ENCODE measurements around the gene COX19.

The COX19 gene, protein sequence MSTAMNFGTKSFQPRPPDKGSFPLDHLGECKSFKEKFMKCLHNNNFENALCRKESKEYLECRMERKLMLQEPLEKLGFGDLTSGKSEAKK

DNA sequence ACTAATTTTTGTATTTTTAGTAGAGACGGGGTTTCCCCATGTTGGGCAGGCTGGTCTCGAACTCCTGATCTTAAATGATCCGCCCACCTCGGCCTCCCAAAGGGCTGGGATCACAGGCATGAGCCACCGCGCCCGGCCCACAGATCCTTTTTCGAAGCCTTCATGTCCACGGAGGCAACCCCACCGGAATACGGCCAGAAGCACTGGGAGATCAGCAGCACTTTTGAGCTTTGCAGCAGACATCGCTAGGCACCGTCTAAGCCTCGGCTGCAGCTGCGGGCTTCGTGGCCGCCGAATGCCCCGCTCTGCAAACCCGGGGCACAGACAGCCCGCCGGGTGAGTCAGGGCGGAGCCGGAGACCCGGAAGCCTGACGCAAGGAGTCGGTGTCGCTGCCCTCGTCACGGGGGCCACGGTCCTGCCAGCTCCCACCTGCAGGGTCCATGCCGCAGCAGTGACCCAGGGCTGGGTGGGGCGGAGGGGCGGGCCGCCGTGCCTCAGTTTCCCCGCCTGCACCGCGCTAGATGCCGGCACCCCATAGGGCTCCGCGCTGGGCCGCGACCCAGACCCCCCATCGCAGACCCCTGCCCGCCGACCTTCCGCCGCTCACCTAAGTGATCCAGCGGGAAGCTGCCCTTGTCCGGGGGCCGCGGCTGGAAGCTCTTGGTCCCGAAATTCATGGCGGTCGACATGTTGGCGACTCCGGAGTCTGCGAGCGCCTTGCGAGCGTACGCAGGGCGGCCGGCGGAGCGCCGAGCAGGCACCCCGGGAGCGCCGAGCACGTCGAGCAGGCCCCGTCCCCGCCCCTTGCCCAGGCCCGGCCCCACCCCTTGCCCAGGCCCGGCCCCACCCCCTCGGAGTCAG is at the start of gene COX19:
Gene COX19, minus strand, starts transcription at position 730 of the 862 bp plus-strand sequence. Its CDS starts 40 bp downstream, at position 690.
- in situ Hi-C loops (cut with HindIII; ENCODE audit: low sequenced_read_pairs), result loop anchor here (5.0 to 25.0 kb wide), 2 partner anchors 72 to 187 kb away; partner anchors contain the start of gene ZFAND2A

DNA sequence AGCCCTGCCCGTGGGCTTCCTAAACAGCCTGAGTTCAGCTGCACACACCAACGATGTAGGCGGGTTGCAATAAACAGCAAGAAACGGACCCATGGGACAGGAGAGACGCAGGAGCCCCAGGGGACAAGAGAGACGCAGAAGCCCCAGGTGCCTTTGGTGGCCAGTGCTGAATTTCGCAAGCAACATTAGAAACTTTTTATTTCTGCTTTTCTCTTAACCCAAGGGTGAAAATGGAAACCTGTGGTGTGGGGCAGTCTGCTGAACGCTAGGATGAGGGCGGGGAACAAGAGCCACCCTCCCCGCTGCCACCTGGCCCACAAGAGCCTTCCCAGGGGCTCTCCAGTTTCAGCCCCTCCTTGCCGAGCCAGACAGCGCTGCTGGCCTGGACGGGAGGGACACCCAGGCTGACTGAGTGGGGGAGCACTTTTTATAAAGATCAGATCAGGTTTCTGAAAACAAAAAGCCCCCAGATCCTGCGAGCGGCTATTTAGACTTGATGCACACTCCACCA is 49.0 kb upstream of the COX19 start:
- in situ Hi-C loops (cut with HindIII; ENCODE audit: low sequenced_read_pairs), result no loop called here

DNA sequence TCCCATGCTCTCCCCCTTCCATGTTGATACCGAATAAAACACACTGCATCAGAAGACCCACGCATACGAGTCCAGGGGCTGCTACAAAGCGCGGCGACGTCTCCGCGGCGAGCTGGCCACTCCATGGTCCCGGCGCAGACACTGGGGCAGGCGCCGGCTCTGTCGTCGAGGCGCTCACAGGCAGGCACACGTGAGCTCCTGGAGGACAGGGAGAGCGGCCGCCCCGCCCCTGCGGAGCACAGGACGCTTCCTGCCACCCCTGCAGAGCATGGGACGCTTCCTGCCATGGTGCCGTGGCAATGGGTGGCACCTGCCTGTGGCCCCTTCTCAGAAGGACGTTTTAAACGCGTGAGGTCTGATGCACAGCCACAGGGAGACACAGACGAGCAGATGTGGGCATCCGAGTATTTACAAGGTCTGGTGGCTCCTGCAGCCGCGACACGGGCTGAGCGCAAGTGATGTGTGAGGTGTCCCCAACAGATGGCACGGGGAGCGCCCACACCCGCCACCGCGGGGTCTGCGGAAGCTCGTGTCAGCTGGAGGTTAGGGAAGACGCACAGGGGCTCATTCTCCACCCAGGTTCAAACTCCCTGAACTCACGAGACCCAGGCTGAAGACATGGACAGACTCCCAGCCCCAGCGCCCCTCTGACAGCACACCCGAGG is 47.6 kb upstream of the COX19 start:
- in situ Hi-C loops (cut with HindIII; ENCODE audit: low sequenced_read_pairs), result no loop called here

DNA sequence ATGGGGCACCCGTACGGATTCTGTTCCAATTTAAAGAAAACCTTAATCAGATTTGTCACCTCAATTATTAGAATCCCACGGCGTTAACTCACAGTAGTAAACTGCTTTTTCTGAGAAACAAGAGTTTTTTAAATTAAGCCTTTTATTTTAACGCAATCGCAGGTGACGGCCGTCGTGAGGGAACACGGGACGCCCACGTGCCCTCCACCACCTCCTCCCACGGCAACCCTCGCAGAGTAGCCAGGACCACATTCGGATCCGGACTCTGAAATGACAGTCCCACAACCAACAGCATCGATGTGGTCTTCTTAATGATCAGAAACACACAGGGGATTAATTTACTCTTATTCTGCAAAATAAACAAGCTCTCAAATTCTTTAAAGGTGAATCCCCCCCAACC is 47.0 kb upstream of the COX19 start:
- in situ Hi-C loops (cut with HindIII; ENCODE audit: low sequenced_read_pairs), result no loop called here

DNA sequence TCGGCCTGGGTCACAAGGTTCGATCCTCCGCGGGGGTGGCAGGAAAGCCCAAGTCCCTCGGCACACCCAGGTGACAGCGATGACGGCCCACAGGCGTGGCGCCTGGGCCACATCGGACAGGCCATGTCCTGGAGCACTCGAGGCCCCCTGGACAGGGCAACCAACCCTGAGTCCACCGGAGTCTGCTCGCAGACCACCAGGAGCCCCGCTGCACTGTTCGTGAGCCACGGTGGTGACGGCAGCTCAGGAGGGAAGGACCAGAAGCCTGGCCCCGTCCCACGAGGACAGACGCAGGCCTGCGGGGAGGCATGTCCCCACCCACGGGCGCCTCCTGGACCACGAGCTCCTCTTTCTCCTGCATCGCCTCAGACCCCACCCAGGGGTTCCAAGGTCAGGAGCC is 46.6 kb upstream of the COX19 start:
- in situ Hi-C loops (cut with HindIII; ENCODE audit: low sequenced_read_pairs), result no loop called here

DNA sequence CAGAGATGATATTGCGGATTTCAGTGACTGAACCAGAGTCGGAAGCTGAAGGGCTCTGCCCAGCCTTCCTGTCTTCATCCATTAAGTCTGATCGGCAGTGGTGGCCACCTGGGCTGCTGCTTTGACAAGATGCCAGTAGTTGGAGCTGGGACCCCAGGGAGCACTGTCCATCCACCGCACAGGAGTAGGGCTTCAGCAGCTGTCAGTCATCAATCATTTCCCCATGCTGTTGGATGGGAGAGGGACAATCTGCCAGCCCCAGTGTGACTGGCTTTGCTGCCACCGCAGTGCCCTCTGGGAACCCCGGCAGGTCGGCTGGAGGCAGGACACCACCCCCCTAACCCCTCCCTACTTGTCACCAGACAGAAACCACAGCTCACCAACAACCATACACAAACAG is 46.0 kb upstream of the COX19 start:
- in situ Hi-C loops (cut with HindIII; ENCODE audit: low sequenced_read_pairs), result no loop called here

DNA sequence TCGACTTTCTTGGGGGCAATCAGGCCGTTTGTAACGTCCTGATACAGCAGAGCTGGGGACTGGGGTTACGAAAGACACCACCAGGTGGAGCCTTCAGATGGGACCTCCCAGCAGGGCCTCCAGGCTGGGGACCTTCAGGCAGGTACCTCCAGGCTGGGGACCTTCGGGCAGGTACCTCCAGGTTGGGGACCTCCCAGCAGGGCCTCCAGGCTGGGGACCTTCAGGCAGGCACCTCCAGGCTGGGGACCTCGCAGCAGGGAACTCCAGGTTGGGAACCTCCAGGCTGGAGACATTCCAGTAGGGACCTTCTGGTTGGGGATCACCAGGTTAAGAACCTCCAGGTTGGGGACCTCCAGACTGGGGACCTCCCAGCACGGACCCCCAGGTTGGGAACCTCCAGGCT is 45.5 kb upstream of the COX19 start:
- in situ Hi-C loops (cut with HindIII; ENCODE audit: low sequenced_read_pairs), result no loop called here

DNA sequence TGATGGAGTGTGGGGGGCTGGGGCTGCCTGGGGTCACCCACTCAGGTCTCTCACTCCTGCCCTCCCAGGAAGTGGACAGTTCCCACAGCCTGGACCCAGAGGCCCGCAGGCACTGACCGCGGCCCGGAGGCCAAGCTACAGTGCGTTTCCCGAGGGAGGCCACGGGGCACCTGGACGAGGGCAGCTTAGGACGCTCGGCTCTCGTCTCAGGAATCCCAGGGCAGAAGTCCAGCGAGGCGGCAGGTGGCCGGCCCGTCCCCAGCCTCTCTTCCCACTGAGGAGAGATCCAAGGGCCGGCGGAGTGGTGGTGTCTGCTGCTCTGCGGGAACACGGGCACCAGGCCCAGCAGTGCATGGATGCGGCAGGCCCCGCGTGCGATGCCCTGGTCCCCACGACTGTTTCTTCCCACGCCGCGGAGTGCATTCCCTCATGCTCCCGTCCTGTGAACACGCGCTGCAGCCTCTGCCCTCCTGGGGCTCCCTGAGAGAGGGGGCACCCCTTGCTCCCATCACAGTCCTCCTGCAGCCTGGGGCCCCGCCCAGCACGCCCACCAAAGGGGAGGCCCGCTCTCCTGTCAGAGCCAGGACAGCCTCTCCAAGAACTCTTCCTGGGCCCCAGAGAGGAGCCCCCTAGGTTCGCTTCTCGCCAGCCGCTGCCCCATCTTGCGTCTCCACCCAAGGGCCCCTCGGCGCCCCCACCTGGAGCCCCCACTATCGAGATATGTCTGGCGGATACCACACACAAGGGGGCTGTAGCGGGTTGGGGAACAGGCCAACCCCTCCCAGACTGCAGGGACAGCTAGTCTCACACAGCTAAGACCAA is 44.7 kb upstream of the COX19 start:
- in situ Hi-C loops (cut with HindIII; ENCODE audit: low sequenced_read_pairs), result no loop called here

DNA sequence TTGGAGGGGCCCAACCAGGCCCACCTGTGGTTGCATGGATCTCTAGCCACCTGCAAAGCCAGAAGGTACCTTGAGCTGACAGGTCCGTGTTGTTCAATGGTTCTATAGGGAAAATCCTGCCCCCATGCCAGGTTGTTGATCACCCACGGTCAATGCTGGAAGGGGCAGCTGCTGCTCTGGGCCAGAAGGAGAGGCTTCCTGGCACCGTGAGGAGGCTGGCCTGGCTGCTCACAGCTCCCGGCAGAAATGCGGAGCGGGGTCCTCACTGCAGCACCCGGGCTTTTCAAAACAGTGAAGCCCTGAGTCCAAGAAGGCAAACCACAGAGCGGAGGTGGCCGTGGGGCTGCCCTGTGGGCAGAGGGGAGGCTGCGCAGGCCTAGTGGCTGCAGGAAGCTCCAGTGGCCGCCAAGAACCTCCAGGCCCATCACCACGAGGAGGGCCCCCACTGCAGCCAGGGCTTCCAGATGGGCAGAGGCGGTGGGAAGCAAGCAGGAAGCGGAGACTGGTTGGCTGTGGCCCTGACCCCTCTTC is 44.0 kb upstream of the COX19 start:
- in situ Hi-C loops (cut with HindIII; ENCODE audit: low sequenced_read_pairs), result no loop called here

DNA sequence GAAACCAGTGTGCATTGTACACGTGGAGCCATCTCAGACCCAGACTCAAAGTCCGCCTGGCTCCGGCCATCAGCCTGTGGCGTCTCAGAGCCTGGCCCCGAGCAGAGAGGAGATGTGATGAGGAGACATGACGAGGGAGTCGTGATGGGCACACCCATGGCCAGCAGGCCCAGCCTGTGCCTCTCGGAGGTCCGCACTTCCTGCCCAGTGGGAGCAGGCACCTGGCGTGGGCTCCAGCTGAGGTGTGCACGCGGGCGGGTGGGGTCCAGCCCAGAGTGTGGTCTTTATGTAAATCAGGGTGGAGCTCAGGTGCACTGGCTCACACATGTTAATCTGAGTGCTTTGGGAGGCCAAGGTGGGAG is 43.0 kb upstream of the COX19 start:
- in situ Hi-C loops (cut with HindIII; ENCODE audit: low sequenced_read_pairs), result no loop called here

DNA sequence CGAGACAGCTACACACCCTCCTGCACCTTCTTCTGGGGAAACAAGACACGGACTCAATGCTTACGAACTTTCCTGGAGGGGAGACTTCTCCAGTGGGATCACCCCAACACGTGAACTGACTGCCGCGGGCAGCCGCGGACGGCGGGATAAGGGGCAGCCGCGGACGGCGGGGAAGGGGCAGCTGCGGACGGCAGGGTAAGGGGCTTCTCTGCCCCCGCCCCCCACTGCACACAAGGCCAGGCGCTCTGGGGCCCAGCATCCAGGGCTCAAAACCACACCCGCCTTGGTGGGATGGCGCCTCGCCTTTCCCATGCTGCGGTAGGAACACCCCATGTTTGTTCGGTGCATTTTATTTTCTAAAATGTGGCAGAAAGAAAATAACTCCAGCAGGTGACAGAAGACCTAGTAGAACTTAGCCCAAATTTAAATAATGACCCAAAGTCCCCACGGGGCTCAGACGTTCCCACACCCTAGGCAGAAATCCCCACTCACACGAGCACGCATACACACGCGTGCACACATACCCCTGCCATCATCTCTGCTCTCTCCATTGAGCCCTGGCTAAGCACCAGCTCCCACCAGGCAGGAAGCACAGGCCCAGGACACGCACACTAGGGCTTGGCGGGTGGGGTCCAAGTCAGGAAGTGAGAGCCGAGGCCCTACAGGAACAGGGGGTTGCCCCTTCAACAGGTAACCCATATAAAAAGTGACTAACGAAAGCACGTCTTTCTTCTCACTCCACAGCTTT is 42.4 kb upstream of the COX19 start:
- in situ Hi-C loops (cut with HindIII; ENCODE audit: low sequenced_read_pairs), result no loop called here

DNA sequence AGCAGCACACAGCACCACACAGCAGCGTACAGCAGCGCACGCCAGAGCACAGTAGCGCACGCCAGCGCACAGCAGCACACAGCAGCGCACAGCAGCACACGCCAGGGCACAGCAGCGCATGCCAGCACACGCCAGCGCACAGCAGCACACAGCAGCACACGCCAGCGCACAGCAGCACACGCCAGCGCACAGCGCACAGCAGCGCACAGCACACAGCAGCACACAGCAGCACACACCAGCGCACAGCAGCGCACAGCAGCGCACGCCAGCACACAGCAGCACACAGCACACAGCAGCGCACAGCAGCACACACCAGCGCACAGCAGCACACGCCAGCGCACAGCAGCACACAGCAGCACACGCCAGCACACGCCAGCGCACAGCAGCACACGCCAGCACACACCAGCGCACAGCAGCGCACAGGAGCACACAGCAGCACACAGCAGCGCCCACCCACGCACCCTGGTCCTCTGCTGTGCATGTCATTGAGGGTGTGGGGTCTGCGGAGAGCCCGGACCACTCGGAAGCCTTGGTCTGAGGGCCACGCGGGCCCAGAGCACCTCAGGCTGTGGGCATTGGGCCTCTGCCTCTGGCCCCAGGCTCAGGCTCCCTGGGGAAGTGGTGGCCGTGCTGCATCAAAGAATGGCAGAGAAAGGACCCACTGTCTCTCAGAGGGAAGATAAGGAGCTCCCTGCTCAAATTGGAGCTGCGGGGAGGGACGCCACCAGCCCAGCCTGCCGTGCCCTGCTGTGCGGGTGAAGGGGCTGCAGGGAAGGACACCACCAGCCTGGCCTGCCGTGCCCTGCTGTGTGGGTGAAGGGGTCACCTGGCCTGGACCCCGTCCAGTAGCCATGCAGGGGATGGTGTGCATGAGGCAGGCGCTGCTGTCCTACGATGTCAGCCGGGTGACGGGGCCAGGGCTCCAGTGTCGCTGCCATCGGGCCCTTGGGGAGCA is 41.5 kb upstream of the COX19 start:
- in situ Hi-C loops (cut with HindIII; ENCODE audit: low sequenced_read_pairs), result no loop called here

DNA sequence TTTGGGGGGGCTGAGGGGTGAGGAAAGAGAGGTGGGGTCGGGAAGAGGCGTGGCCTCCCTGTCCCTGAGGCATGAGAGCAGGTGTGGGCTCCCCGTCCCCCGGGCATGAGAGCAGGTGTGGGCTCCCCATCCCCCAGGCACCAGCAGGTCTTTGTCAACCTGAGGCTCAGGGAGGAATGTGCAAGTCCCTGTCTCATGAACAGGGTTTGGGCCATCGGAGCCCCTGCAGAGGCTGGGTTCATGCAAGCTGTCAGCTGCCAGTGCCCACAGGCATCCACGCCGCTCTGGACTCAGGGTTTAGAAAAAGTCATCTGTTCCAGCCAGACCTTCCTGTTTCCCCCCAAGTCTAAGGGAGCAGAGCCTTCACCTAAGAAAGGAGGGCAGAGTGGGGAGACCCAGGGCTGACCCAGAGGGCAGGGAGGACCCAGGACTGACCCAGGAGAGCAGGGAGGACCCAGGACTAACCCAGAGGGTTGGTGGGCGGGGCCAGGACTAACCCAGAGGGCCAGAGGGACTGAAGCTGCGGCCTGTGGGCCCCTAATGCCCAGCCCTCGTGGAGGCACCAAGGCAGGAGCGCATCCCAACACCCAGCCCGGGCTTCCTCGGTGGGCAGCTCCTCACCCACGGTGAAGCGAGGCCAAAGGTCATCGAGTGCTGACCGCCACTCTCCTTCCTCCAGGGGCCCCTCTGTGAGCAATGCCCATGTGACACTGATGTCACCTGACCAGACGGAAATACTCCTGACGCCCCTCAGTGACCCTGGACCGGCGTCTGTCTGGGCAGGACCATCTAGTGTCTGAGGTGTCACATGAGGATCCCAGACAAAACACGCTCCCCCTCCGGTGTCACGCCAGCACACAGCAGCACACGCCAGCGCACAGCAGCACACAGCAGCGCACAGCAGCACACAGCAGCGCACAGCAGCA is 40.1 kb upstream of the COX19 start:
- in situ Hi-C loops (cut with HindIII; ENCODE audit: low sequenced_read_pairs), result no loop called here

DNA sequence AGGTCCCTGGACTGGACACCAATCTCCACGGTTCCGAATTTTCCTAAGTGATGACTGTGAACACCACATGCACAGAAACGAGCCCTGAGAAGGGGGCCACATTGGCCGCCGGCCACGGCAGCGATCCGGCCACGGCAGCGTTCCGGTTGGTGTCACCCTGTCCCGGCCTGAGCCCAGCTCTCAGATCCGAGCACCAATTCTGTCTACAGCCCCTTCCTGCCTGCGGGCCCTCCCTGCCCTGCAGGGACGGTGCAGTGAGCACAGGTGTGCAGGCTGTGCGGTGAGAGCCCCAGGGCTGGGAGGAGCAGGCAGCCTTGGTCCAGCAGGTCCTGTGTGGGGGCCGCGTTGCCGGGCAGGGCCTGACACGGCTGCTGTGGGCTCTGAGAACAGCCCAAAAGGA is 39.3 kb upstream of the COX19 start:
- in situ Hi-C loops (cut with HindIII; ENCODE audit: low sequenced_read_pairs), result no loop called here

DNA sequence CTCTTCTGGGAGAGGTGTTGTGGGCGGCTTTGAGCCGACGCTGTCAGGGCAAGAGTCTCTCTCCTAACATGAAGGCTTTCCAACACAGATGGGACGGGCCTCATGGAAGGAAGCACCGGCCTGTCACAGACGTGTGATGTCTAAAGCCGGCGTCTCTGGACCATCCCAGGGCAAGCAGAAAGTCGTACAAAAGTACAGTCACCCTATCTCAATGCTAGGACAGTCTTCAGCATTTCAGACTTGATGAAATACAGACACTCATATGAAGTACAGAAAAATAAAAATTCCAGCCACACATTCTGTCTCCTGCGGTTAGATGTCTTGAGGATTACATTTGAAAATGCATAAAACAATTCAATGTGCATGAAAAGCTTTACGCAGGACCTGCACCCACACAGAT is 38.2 kb upstream of the COX19 start:
- in situ Hi-C loops (cut with HindIII; ENCODE audit: low sequenced_read_pairs), result no loop called here

DNA sequence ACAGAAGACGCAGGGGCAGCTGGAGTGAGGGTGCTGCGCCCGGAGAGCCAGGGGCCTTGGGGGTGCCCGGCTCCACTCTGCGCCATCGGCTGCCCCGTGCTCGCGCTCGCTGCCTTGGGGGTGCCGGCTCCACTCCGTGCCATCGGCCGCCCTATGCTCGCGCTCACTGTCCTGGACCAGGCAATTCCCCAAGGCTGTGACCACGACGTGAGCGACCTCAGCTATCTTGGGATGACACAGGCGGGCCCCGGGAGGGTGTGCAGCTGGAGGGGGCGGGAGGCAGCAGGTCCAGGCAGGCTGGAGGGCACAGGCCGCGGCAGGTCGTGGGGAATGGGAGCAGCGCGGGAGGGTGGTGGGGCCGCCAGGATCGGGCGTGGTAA is 37.4 kb upstream of the COX19 start:
- in situ Hi-C loops (cut with HindIII; ENCODE audit: low sequenced_read_pairs), result no loop called here

DNA sequence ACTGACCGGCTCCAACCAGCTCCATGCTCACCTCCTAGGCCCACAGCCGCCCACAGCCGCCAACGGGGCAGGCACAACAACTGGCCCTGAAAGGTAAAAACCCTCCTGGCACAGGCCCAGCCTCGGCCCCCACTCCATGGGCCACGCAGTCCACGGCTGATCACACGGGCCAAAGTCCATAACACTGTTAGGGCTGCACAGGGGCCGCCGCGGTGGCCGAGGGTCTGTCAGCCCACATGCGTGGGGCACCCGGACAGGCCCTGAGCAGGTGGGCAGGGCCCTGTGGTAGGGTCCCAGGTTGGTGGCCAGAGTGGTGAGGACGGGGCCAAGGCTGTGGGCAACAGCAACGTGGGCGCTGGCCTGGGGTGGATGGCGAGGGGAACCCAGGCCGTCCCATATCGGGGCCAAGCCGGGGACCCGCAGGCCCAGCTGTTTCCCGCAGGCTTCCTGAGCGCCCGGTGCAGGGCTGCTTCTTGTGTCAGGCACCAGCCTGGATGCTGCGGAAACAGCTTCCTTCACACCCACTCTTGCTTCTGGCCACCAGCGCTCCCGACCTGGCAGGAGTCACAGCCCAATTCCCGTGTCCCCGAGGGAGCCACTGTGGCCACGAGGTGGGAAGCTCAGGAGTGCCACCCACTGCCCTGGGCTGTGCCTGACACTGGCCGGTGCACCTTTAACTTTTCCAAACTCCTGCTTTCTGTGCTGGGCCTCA is 36.8 kb upstream of the COX19 start:
- in situ Hi-C loops (cut with HindIII; ENCODE audit: low sequenced_read_pairs), result no loop called here

Measured in endothelial cell of hepatic sinusoid (primary cell).